Upper lobe of left lung (tissue), 4 donors: ENCODE measurements around the gene KDM5A.

Source experiments
- CTCF ChIP-seq, 6 experiments: fragments of 450-650 bp in 4 of 6; fragments of 200-600 bp in 2 of 6; sonication (generic) in 2 of 6; IDR thresholded peaks; one replicate each; pipeline ENCODE4 v1.5.1; 2016 to 2019; ENCODE audit warnings: antibody characterized with exemption in 6 of 6
- POLR2A ChIP-seq, 4 donors: fragments of 450-650 bp; IDR thresholded peaks; one replicate each; pipeline ENCODE4 v1.5.1; 2016 to 2017; ENCODE audit warnings: antibody characterized with exemption in 4 of 4, mild to moderate bottlenecking in 2 of 4
- POLR2AphosphoS5 ChIP-seq, 2 donors: sonication (generic); formaldehyde crosslinking; IDR thresholded peaks; one replicate each; pipeline ENCODE4 v1.5.1; 2017; ENCODE audit warnings: antibody characterized with exemption in 2 of 2

GRCh38 chr12:264269-264668 lies 124.9 kb downstream of the KDM5A start:
- TF ChIP-seq CTCF (IDR thresholded peaks at IDR 0.05), result no peak
- TF ChIP-seq POLR2AphosphoS5 (IDR thresholded peaks at IDR 0.05), result no peak
- TF ChIP-seq POLR2A (IDR thresholded peaks at IDR 0.05), result no peak
